Peyer's patch (tissue), 4 donors: Measurements from ENCODE around the gene EVL. TPM values are rescaled to one million over a fixed set of nuclear protein-coding genes. Genes with fewer than 3 reads are reported as not detected.

ENCODE experiments used
- DNase-seq, 3 donors: peaks; one replicate each; pipeline ENCODE4 v3.0.0-alpha.2; 2017 to 2019
- H3K27ac ChIP-seq, 4 donors: fragments of 200-600 bp; sonication (generic); one replicate each; pipeline ENCODE4 v1.5.1; 2016 to 2019
- H3K27me3 ChIP-seq, 2 donors: fragments of 200-600 bp; sonication (generic); one replicate each; pipeline ENCODE4 v1.5.1; 2019
- H3K36me3 ChIP-seq, 3 donors: fragments of 200-600 bp; sonication (generic); one replicate each; pipeline ENCODE4 v1.5.1; 2016 to 2019
- H3K4me1 ChIP-seq, 4 donors: fragments of 200-600 bp; sonication (generic); one replicate each; pipeline ENCODE4 v1.5.1; 2016 to 2019
- H3K4me3 ChIP-seq, 4 donors: fragments of 200-600 bp; sonication (generic); 1 replicate in 3 of 4; 2 replicates in 1 of 4; pipeline ENCODE4 v1.5.1; 2016 to 2019; ENCODE audit warnings: mild to moderate bottlenecking in 1 of 4
- H3K9me3 ChIP-seq, 4 donors: fragments of 200-600 bp; sonication (generic); one replicate each; pipeline ENCODE4 v1.5.1; 2016 to 2019; ENCODE audit warnings: mild to moderate bottlenecking in 1 of 4
- CTCF ChIP-seq, 6 experiments: fragments of 450-650 bp in 4 of 6; fragments of 200-600 bp in 2 of 6; sonication (generic) in 1 of 6; IDR thresholded peaks; one replicate each; pipeline ENCODE4 v1.5.1; 2017 to 2019; ENCODE audit warnings: antibody characterized with exemption in 6 of 6, mild to moderate bottlenecking in 3 of 6, moderate library complexity in 1 of 6
- POLR2A ChIP-seq, 2 donors: fragments of 450-650 bp; IDR thresholded peaks; one replicate each; pipeline ENCODE4 v1.5.1; 2017; ENCODE audit warnings: antibody characterized with exemption in 2 of 2, mild to moderate bottlenecking in 2 of 2, moderate library complexity in 2 of 2
- total RNA-seq, 4 donors: library from RNA; depleted of rRNA; stranded (reverse); fragments of >200 nt; gene quantifications; one replicate each; pipeline ENCODE4 v1.1.0, GENCODE V29; 2016

Gene EVL
- total RNA-seq, 4 donors from 2014 or later = 44.9 to 409 (median 110) TPM

DNA sequence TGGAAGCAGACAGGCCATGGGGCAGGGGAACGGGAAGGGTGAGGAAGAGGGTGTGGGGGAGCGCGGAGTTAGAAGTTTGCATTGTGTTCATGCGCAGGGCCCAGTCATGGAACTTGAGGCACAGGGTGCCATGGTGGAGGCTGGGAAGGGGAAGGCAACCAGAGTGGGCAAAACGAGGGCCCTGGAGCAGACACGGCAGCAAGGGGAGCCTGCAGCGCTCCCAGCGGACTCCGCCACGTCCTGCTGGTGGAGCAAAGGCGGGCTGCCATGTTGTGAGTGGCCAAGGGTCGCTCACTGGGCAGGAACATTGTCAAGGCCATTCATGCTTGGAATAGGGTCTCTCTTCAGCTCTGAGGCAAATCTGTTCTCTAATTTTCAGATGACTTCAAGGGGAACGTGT, 73.7 kb downstream of the EVL start:
- TF ChIP-seq CTCF (IDR thresholded peaks at IDR 0.05) (no peak), POLR2A (IDR thresholded peaks at IDR 0.05) (no peak)
- DNase-seq = no peak
- no peaks in the 10 kb centered on the region for H3K27me3 ChIP-seq
- peaks cover 0 to 41% (median 8%) of the 10 kb centered on the region in 4 donors for H3K4me1 ChIP-seq
- H3K36me3 ChIP-seq = peaks cover 0 to 52% (median 0%) of the 10 kb centered on the region in 3 donors
- no peak overlapping the region for H3K4me3 ChIP-seq
- no peaks in the 10 kb centered on the region for H3K9me3 ChIP-seq
- H3K27ac ChIP-seq = peak overlapping the region in 1 of 4 donors; percentile 6

GRCh38 chr14:100140452-100141078, 75.3 kb downstream of the EVL start:
- Histone ChIP-seq H3K4me1 (peaks cover 8 to 55% (median 12%) of the 10 kb centered on the region in 4 donors), H3K36me3 (peaks cover 0 to 41% (median 0%) of the 10 kb centered on the region in 3 donors), H3K4me3 (no peak overlapping the region), H3K9me3 (no peaks in the 10 kb centered on the region), H3K27ac (peak overlapping the region in 3 of 4 donors; percentile 64 to 85 (median 79)), H3K27me3 (no peaks in the 10 kb centered on the region)
- no peak for TF ChIP-seq POLR2A (IDR thresholded peaks at IDR 0.05)
- peak in 4 of 6 experiments; percentile 13 to 67 (median 56) for TF ChIP-seq CTCF (IDR thresholded peaks at IDR 0.05)
- peak in 1 of 3 donors; percentile 81 for DNase-seq

- Histone ChIP-seq H3K27me3 (no peaks in the 10 kb centered on the region), H3K36me3 (peaks cover 0 to 37% (median 0%) of the 10 kb centered on the region in 3 donors), H3K4me3 (no peak overlapping the region), H3K9me3 (no peaks in the 10 kb centered on the region), H3K4me1 (peaks cover 11 to 60% (median 13%) of the 10 kb centered on the region in 4 donors), H3K27ac (peak overlapping the region in 3 of 4 donors; percentile 64 to 85 (median 79))
- no peak for TF ChIP-seq POLR2A (IDR thresholded peaks at IDR 0.05)
- TF ChIP-seq CTCF (IDR thresholded peaks at IDR 0.05) = no peak
- no peak for DNase-seq
These were observed 75.9 kb downstream of the EVL start for GRCh38 chr14:100141098-100141497.

- Histone ChIP-seq H3K27me3 (no peaks in the 10 kb centered on the region), H3K4me3 (no peak overlapping the region), H3K4me1 (peaks cover 18 to 73% (median 23%) of the 10 kb centered on the region in 4 donors), H3K36me3 (peaks cover 0 to 27% (median 0%) of the 10 kb centered on the region in 3 donors), H3K27ac (peak overlapping the region; percentile 3 to 85 (median 72)), H3K9me3 (no peaks in the 10 kb centered on the region)
- peak in 2 of 3 donors; percentile 69 to 80 for DNase-seq
- TF ChIP-seq POLR2A (IDR thresholded peaks at IDR 0.05) (peak in 1 of 2 donors; percentile 41), CTCF (IDR thresholded peaks at IDR 0.05) (peak in 1 of 6 experiments; percentile 9)
These were observed 77.1 kb downstream of the EVL start for GRCh38 chr14:100142073-100143040.

GRCh38 chr14:100143523-100143922, 78.3 kb downstream of the EVL start:
- H3K9me3 ChIP-seq = no peaks in the 10 kb centered on the region
- peak overlapping the region in 1 of 4 donors; percentile 85 for H3K27ac ChIP-seq
- no peak overlapping the region for H3K4me3 ChIP-seq
- H3K27me3 ChIP-seq = no peaks in the 10 kb centered on the region
- H3K36me3 ChIP-seq = peaks cover 0 to 18% (median 0%) of the 10 kb centered on the region in 3 donors
- no peak for DNase-seq
- peaks cover 20 to 85% (median 28%) of the 10 kb centered on the region in 4 donors for H3K4me1 ChIP-seq
- TF ChIP-seq CTCF (IDR thresholded peaks at IDR 0.05) (no peak), POLR2A (IDR thresholded peaks at IDR 0.05) (no peak)
